Measurements from ENCODE around the gene RAD51B.

- TF ChIP-seq EP300 (IDR thresholded peaks at IDR 0.05), result no peak
- TF ChIP-seq CTCF (IDR thresholded peaks at IDR 0.05), result no peak
Measured at GRCh38 chr14:68168460-68169109, 349.0 kb downstream of the RAD51B start.

Measured in tibial nerve (tissue), 4 donors.